Progenitor cell of endocrine pancreas (in vitro differentiated cells): Measurements from ENCODE around the gene PGAP6. TPM values are rescaled to one million over a fixed set of nuclear protein-coding genes. Genes with fewer than 3 reads are reported as not detected.
"Not testable (repeated sequence)": the region's sequence is repeated elsewhere in the genome, so short reads cannot be mapped to it uniquely, and the experiment has no call there.

Experiments
- DNase-seq: peaks from one replicate; pipeline ENCODE4 v3.0.0; 2021; ENCODE audit warnings: low spot score; ENCODE audit not compliant: unreplicated experiment
- H3K27ac Mint-ChIP-seq: 2 replicates; pipeline ENCODE4 v1.8.0; 2021; ENCODE audit warnings: mild to moderate bottlenecking, moderate library complexity, mixed read lengths
- H3K27me3 Mint-ChIP-seq: 2 replicates; pipeline ENCODE4 v1.8.0; 2021; ENCODE audit warnings: mixed read lengths
- H3K36me3 Mint-ChIP-seq: 2 replicates; pipeline ENCODE4 v1.8.0; 2022; ENCODE audit warnings: mixed read lengths; ENCODE audit not compliant: insufficient read depth
- H3K4me1 Mint-ChIP-seq: 2 replicates; pipeline ENCODE4 v1.8.0; 2021; ENCODE audit warnings: low read depth, mixed read lengths
- H3K4me3 Mint-ChIP-seq: 2 replicates; pipeline ENCODE4 v1.8.0; 2021; ENCODE audit warnings: low read depth, mild to moderate bottlenecking, moderate library complexity, mixed read lengths
- H3K9me3 Mint-ChIP-seq: 2 replicates; pipeline ENCODE4 v1.8.0; 2021; ENCODE audit warnings: low read depth, mixed read lengths
- CTCF ChIP-seq: fragments of 200-600 bp; sonication (generic); IDR thresholded peaks from one replicate; pipeline ENCODE4 v1.5.0; 2021; ENCODE audit warnings: antibody characterized with exemption, mild to moderate bottlenecking; ENCODE audit not compliant: unreplicated experiment
- total RNA-seq: library from RNA; stranded (reverse); gene quantifications from 2 replicates; pipeline ENCODE4 v1.2.1, GENCODE V29; 2021

PGAP6 gene
- total RNA-seq, 1 donor from 2014 or later, result 92.9 TPM

- peaks cover 4% of the 10 kb centered on the region for H3K27me3 Mint-ChIP-seq
- no peak overlapping the region for H3K27ac Mint-ChIP-seq
- no peak overlapping the region for H3K4me3 Mint-ChIP-seq
- no peaks in the 10 kb centered on the region for H3K4me1 Mint-ChIP-seq
- no peak for TF ChIP-seq CTCF
- no peak for DNase-seq
- peaks cover 1% of the 10 kb centered on the region for H3K36me3 Mint-ChIP-seq
- H3K9me3 Mint-ChIP-seq, result no peaks in the 10 kb centered on the region
Measured at GRCh38 chr16:363766-364490, 17.9 kb downstream of the PGAP6 start.

- Mint-ChIP-seq H3K4me1 (no peaks in the 10 kb centered on the region), H3K36me3 (peaks cover 1% of the 10 kb centered on the region), H3K27ac (no peak overlapping the region), H3K27me3 (peaks cover 4% of the 10 kb centered on the region), H3K4me3 (no peak overlapping the region), H3K9me3 (no peaks in the 10 kb centered on the region)
- no peak for DNase-seq
- TF ChIP-seq CTCF, result no peak
Measured at GRCh38 chr16:363110-363765, 18.5 kb downstream of the PGAP6 start.

- not testable (repeated sequence) for H3K9me3 Mint-ChIP-seq, DNase-seq, H3K36me3 Mint-ChIP-seq, H3K4me3 Mint-ChIP-seq, H3K27me3 Mint-ChIP-seq, H3K4me1 Mint-ChIP-seq, H3K27ac Mint-ChIP-seq
Measured at GRCh38 chr16:362702-362999, 19.1 kb downstream of the PGAP6 start.

GRCh38 chr16:361872-362701 lies 19.7 kb downstream of the PGAP6 start:
- H3K9me3 Mint-ChIP-seq, result no peaks in the 10 kb centered on the region
- peak; percentile 46 for DNase-seq
- H3K36me3 Mint-ChIP-seq, result peaks cover under 1% of the 10 kb centered on the region
- H3K4me1 Mint-ChIP-seq, result no peaks in the 10 kb centered on the region
- TF ChIP-seq CTCF, result peak; percentile 74
- H3K27ac Mint-ChIP-seq, result no peak overlapping the region
- H3K4me3 Mint-ChIP-seq, result no peak overlapping the region
- peaks cover 4% of the 10 kb centered on the region for H3K27me3 Mint-ChIP-seq

GRCh38 chr16:361341-361871 lies 20.4 kb downstream of the PGAP6 start:
- Mint-ChIP-seq H3K36me3 (no peaks in the 10 kb centered on the region), H3K4me1 (no peaks in the 10 kb centered on the region), H3K27ac (no peak overlapping the region), H3K9me3 (no peaks in the 10 kb centered on the region), H3K4me3 (no peak overlapping the region), H3K27me3 (peaks cover 4% of the 10 kb centered on the region)
- no peak for DNase-seq
- TF ChIP-seq CTCF, result no peak
